GM21825 (cell line): ENCODE data around the gene DPH1.
"Not testable (repeated sequence)": the region's sequence is repeated elsewhere in the genome, so short reads cannot be mapped to it uniquely, and the experiment has no call there.

ENCODE experiments used
- ATAC-seq: cut with Tn5 transposase; IDR thresholded peaks from one replicate; pipeline ENCODE4 v1.9.1; 2021; ENCODE audit warnings: mild to moderate bottlenecking, moderate library complexity; ENCODE audit not compliant: unreplicated experiment

DPH1 gene

GRCh38 chr17:2029911-2030778 is at the start of gene DPH1:
Gene DPH1 (plus strand): TSS chr17:2030153. CDS start chr17:2030170, 17 bp downstream.
- peak; percentile 59 for ATAC-seq

- ATAC-seq = no peak
Measured at GRCh38 chr17:1980665-1981250, 49.2 kb upstream of the DPH1 start.

GRCh38 chr17:1982793-1983366 is 47.1 kb upstream of the DPH1 start:
- not testable (repeated sequence) for ATAC-seq

- ATAC-seq = no peak
Measured at GRCh38 chr17:1985093-1985492, 44.9 kb upstream of the DPH1 start.

GRCh38 chr17:1985686-1986085 is 44.3 kb upstream of the DPH1 start:
- ATAC-seq = no peak

- ATAC-seq = no peak
Measured at GRCh38 chr17:1986783-1987451, 43.0 kb upstream of the DPH1 start.

- no peak for ATAC-seq
Measured at GRCh38 chr17:1989135-1989534, 40.8 kb upstream of the DPH1 start.

- ATAC-seq = no peak
Measured at GRCh38 chr17:1992541-1992940, 37.4 kb upstream of the DPH1 start.

GRCh38 chr17:1994707-1995106 is 35.2 kb upstream of the DPH1 start:
- ATAC-seq = no peak

GRCh38 chr17:1995321-1995892 is 34.5 kb upstream of the DPH1 start:
- ATAC-seq = no peak

- no peak for ATAC-seq
Measured at GRCh38 chr17:1995907-1996799, 33.8 kb upstream of the DPH1 start.

- no peak for ATAC-seq
Measured at GRCh38 chr17:1996800-1997288, 33.1 kb upstream of the DPH1 start.

GRCh38 chr17:1997289-1997926 is 32.5 kb upstream of the DPH1 start:
- no peak for ATAC-seq

- no peak for ATAC-seq
Measured at GRCh38 chr17:1997927-1998742, 31.8 kb upstream of the DPH1 start.

GRCh38 chr17:1999557-2000251 is 30.2 kb upstream of the DPH1 start:
- ATAC-seq = no peak

GRCh38 chr17:2002767-2003329 is 27.1 kb upstream of the DPH1 start:
- no peak for ATAC-seq

GRCh38 chr17:2003525-2003924 is 26.4 kb upstream of the DPH1 start:
- no peak for ATAC-seq
